IPS-NIHi7 (cell line): ENCODE data around the gene OR4D2.
"Not testable (repeated sequence)": the region's sequence is repeated elsewhere in the genome, so short reads cannot be mapped to it uniquely, and the experiment has no call there.

Experiments
- DNase-seq: peaks from one replicate; pipeline ENCODE4 v3.0.0; 2012; ENCODE audit warnings: mixed read lengths; ENCODE audit errors: extremely low spot score

The OR4D2 gene

DNA sequence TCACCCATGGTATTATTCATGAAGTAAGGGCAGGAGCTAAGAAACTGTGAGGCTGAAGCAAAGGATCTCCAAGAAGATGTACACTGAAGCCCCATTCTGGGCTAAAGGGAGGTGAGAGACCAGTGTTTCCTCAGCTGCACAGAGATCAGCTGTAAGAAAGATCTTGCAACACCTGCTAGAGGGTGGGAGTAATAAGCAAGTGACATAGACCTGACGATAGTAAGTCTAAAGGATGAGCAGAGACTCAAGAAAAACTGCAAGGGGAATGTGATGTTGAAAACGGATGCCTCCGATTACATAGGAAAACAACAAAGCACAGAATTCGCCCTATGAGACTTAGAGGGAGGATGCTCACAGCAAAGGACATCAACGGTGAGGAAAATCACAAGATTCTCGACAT is at the start of gene OR4D2:
TSS of gene OR4D2 (plus strand) at position 301 of the 400 bp plus-strand sequence. CDS start 2,674 bp downstream, outside the sequence.
- no peak for DNase-seq

- no peak for DNase-seq
Measured at GRCh38 chr17:58117382-58117781, 49.4 kb upstream of the OR4D2 start.

DNA sequence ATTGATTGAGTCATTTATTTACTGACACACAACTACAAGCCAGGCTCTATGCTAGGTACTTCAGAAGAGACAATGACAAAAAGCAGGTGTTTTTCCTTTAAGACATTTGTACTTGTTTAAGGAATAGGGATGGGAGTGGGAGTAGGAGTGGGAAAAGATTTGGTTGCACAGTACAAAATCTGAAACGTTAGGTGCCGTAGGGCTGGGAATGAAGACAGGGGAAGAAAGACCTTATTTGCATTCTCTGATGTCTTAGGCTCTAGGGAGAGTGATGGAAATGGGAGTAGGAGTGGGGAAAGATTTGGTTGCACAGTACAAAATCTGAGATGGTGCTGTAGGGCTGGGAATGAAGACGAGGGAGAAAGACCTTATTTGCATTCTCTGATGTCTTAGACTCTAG is 47.3 kb upstream of the OR4D2 start:
- no peak for DNase-seq

DNA sequence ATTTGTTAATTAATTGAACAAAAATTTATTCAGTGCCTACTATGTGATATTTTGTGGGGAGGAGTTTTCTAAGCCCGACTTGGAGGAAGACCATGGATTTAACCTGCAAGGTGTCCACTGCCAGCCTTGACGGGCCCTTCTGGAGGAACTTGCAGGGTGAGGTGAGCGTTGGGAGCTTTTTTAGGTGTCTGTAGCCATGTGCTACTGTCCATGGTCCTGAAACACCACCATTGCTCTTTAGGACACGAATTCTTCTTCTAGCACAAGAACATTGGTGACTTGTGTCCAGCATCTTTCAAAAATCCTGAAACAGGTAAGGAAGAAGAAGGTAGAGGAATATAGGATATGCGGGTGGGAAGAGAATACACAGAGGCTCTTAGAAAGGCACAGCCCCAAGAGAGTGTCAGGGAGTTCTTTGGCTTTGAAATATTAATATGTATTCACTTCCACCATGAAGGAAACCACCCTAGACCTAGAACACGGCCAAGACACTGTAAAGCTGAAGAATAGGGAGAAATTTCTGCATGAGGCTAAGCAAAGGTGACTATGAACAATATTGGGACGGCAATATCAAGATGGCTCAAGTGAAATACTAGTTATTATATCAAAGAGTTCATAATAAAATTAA is 46.5 kb upstream of the OR4D2 start:
- DNase-seq = peak; percentile 78

- peak; percentile 69 for DNase-seq
Measured at GRCh38 chr17:58121925-58122324, 44.9 kb upstream of the OR4D2 start.

DNA sequence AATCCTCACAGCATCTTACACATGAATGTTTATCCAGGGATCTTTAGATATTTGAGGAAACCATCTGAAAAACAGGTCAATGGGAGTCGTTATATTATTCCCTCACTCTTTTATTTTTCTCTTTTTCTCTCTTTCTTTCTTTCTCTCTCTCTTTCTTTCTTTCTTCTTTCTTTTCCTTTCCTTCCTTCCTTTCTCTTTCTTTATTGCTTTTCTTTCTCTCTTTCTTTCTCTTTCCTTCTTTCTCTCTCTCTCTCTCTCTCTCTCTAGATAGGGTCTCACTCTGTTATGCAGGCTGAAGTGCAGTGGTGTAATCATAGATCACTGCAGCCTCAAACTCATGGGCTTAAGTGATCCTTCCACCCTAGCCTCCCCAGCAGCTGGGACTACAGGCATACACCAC is 38.9 kb upstream of the OR4D2 start:
- DNase-seq = no peak

DNA sequence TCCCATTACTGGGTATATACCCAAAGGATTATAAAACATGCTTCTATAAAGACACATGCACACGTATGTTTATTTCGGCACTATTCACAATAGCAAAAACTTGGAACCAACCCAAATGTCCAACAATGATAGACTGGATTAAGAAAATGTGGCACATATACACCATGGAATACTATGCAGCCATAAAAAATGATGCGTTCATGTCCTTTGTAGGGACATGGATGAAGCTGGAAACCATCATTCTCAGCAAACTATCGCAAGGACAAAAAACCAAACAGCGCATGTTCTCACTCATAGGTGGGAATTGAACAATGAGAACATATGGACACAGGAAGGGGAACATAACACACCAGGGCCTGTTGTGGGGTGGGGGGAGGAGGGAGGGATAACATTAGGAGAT is 34.1 kb upstream of the OR4D2 start:
- not testable (repeated sequence) for DNase-seq

GRCh38 chr17:58136669-58137279 is 30.0 kb upstream of the OR4D2 start:
- DNase-seq = peak; percentile 59

DNA sequence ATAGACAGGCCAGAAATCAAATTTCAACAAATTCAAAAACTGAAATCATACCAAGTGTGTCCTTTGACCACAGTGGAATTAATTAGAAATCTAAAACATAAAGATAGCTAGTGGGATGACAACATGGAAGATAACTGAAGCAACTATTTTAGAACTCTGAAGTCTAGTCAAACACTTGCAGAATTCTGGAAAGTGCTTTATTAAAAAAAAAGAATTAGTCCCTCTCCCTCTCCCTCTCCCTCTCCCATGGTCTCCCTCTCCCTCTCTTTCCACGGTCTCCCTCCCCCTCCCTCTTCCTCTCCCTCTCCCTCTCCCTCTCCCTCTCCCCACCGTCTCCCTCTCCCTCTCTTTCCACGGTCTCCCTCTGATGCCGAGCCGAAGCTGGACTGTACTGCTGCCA is 25.3 kb upstream of the OR4D2 start:
- no peak for DNase-seq

DNA sequence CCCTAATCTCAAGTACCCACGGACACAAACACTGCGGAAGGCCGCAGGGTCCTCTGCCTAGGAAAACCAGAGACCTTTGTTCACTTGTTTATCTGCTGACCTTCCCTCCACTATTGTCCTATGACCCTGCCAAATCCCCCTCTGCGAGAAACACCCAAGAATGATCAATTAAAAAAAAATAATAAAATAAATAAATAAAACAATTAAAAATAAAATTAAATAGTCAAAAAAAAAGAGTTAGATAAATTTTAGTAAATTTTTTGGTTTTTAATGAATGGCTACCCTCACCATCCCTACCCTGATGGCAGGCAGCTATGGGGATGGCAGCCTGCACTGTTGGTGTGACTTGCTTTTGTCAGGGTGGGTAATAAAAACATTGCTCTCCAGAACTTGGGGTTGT is 23.4 kb upstream of the OR4D2 start:
- DNase-seq = not testable (repeated sequence)

DNA sequence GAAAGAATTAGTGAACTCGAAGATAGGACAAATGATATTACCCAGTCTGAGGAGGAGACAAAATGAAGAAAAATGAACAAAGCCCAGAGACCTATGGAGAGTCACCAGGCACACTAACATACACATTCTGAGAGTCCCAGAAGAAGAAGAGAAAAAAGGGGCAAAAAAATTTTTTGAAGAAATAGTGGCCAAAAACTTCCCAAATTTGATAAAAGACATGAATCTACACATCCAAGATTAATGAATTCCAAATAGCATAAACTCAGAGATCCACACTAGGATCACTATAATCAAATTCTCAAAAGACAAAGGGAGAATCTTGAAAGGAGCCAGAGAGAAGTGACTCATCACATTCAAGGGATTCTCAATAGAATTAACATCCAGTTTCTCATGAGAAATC is 22.0 kb upstream of the OR4D2 start:
- DNase-seq = no peak

- DNase-seq = no peak
Measured at GRCh38 chr17:58147930-58148434, 18.8 kb upstream of the OR4D2 start, which contains the start of gene OR4D1. Gene OR4D1, plus strand, starts transcription at chr17:58148384. Its CDS starts 6,770 bp downstream, at chr17:58155154.

DNA sequence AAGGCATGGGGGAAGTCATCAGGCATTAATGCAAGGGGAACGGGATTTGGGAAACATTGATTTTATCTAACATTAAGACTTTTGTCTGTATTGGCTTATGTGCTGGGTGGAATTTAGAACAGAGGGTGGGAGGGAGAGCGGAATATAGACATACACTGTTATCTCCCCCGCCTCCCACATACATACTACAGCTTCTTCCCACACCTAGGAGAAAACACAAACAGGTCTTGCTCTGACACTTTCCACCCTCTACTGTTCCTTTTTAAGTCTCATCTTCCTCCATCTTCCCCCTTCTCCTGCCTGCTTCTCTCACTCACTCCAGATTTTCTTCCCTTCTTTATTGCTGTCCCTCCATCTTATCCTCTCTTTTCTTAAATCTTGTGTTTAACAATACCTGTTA is 18.2 kb upstream of the OR4D2 start:
- no peak for DNase-seq

- DNase-seq = no peak
Measured at GRCh38 chr17:58150394-58150793, 16.4 kb upstream of the OR4D2 start.

DNA sequence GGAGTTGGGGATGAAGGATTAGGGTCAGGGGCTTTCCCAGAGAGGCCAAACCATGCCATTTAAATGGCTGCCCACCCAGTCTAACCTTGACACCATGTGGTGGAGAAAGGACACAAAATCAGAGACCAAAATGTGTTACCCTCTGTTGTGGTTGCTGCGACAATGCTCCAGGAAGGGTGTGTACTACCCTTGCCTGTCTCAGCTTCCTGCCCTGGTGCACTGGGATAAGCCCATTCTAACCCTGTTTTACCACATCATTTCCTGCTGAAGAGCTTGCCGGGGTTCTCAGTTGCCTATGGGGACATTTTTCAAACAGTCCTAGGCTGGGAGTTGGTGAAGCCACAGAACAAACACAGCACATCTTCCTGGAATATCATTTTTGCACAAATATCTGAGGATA is 13.7 kb upstream of the OR4D2 start:
- DNase-seq = no peak

- no peak for DNase-seq
Measured at GRCh38 chr17:58153671-58154070, 13.1 kb upstream of the OR4D2 start.

DNA sequence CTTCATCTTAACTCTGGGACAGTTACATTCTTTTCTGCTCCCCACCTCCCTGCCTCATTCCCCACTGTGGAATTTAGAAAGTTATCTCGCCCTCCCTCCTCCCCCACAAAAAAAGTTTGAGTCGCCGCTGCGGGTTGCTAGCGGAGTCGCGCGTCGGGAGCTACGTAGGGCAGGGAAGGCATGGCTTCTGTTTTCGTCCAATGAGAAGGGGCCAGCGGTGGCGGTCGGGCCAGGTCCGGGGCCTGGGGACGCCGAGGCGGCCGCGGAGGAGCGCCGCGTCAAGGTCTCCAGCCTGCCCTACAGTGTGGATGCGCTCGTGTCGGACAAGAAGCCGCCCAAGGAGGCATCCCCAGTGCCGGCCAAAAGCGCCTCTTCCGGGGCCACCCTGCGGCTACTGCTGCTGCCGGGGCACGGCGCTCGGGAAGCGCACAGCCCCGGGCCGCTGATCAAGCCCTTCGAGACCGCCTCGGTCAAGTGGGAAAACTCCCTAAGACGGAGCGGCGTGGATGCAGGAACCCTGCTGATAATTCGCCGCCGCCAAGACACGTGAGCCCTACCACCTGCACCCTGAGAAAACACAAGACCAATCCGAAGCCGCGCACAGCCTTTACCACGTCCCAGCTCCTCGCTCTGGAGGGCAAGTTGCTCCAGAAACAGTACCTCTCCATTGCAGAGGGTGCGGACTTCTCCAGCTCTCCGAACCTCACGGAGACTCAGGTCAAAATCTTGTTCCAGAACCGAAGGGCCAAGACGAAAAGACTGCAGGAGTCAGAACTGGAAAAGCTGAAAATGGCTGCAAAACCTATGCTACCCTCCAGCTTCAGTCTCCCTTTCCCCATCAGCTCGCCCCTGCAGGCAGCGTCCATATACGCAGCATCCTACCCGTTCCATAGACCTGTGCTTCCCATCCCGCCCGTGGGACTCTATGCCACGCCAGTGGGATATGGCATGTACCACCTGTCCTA is 9.7 kb upstream of the OR4D2 start:
- DNase-seq = peak; percentile 84

DNA sequence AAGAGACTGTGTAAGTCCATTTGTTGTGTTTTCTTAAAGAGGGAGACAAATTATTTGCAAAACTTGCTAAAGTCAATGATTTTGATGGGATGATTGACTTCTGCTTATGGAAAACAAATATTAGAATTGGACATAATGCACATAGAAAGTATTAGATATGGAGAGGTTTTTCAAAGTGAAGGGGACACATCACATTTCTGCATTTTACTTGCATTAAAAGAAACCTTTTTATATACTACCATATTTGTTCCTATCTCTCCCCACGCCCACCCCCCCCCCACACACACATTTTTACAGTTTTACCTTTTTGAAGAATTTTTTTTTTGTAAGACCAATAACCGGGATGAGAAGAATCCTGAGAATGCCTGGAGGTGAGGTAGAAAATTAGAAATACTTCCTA is 8.6 kb upstream of the OR4D2 start:
- no peak for DNase-seq

DNA sequence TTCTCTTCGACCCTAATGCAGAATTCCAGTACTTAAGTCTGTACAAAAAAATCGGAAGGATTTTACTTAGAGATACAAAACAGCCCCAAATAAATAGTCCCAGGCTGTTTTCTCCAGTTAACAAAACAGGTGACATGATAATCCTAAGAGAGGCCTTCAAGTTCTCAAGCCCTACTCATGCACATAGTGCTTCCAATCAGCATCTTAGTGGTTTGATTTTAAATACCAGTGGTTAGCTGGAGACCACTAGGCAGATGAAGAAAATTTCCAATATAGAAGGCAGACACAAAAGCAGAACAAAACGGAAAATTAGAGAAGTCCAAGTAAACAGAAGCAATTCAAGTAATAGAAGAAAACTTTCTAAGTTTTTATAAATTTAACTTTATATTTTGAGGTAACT is 5.2 kb upstream of the OR4D2 start:
- DNase-seq = no peak

DNA sequence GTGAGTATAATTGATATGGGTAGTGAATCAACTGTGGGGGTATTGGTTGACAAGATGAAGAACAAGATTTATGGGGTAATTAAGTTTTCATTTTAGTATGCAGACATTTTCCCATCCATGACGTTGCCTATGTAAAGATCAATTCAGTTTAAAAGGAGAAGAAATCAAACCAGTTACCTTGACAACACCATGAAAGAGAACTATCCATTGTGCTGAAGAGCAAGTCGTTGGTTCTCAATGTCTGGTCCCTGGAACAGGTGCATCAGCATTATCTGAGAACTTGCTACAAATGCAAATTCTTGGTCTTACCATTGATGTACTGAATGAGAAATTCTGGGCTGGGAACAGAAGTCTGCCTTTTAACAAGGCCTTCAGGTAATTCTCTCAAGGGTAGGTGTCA is 801 bp upstream of the OR4D2 start:
- no peak for DNase-seq

DNA sequence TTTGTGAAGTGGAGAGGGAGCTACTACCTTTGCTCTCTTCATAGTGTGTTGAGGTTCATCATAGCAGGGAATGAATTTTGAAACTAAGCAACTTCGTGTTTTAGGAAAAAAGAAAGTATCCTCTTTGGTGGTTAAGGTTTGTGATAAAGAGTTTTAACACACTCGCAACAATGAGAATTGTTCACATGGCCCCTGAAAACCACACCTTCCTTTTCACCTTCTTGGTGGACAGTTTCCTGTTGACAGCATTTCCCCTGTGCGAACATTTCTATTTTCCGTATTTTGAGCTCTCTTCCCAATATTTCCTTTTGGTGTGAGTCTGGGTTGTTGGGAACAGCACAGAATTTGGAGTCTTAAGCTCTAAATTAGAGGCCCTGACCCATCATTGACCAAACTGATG is 3.8 kb downstream of the OR4D2 start:
- DNase-seq = no peak

GRCh38 chr17:58172369-58173071 is 5.7 kb downstream of the OR4D2 start:
- DNase-seq = peak; percentile 76
